Measurements from ENCODE around the gene P4HTM.

DNA sequence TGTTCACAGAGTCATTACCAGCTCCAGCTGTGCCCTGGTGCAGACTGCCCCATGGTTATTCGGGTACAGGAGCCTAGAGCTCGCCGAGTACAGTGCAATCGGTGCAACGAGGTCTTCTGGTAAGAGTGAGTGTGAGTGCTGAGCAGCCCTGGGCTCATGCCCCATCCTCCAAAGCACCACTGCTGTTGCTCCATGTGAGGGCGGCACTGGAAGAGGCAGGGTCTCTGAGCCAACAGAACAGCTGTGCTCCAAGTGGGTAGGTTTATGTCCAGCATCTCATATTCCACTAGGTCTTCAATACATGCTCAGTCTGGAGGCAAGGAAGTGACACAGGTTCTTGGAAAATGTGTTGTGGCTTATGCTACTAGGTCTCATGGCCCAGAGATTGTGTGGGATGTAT lies 19.5 kb upstream of the P4HTM start:
- no peak for TF ChIP-seq POLR2AphosphoS5 (IDR thresholded peaks at IDR 0.05)
- TF ChIP-seq, protein P1, sequence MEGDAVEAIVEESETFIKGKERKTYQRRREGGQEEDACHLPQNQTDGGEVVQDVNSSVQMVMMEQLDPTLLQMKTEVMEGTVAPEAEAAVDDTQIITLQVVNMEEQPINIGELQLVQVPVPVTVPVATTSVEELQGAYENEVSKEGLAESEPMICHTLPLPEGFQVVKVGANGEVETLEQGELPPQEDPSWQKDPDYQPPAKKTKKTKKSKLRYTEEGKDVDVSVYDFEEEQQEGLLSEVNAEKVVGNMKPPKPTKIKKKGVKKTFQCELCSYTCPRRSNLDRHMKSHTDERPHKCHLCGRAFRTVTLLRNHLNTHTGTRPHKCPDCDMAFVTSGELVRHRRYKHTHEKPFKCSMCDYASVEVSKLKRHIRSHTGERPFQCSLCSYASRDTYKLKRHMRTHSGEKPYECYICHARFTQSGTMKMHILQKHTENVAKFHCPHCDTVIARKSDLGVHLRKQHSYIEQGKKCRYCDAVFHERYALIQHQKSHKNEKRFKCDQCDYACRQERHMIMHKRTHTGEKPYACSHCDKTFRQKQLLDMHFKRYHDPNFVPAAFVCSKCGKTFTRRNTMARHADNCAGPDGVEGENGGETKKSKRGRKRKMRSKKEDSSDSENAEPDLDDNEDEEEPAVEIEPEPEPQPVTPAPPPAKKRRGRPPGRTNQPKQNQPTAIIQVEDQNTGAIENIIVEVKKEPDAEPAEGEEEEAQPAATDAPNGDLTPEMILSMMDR (IDR thresholded peaks at IDR 0.05), result no peak
- no peak for TF ChIP-seq POLR2A (IDR thresholded peaks at IDR 0.05)
